Stimulated activated CD4-positive, alpha-beta T cell treated with anti-CD3 and anti-CD28 coated beads, Interleukin-4, amount 100 ng/mL, for 24 hours (primary cell): Measurements from ENCODE around the gene TCF4.

ENCODE experiments used
- DNase-seq: peaks from one replicate; pipeline ENCODE4 v3.0.0-alpha.2; 2020

Gene TCF4

GRCh38 chr18:55310863-55311262 lies 277.1 kb downstream of the TCF4 start:
- no peak for DNase-seq

- no peak for DNase-seq
Measured at GRCh38 chr18:55310044-55310676, 277.8 kb downstream of the TCF4 start.

- no peak for DNase-seq
Measured at GRCh38 chr18:55309249-55309648, 278.7 kb downstream of the TCF4 start.

GRCh38 chr18:55307505-55307904 lies 280.5 kb downstream of the TCF4 start:
- no peak for DNase-seq

GRCh38 chr18:55306359-55307024 lies 281.5 kb downstream of the TCF4 start:
- no peak for DNase-seq

GRCh38 chr18:55302167-55302833 lies 285.7 kb downstream of the TCF4 start:
- DNase-seq, result no peak

GRCh38 chr18:55301824-55302166 lies 286.2 kb downstream of the TCF4 start:
- no peak for DNase-seq

- DNase-seq, result no peak
Measured at GRCh38 chr18:55300936-55301531, 287.0 kb downstream of the TCF4 start.

- DNase-seq, result no peak
Measured at GRCh38 chr18:55300421-55300935, 287.5 kb downstream of the TCF4 start.

- DNase-seq, result no peak
Measured at GRCh38 chr18:55296778-55297177, 291.2 kb downstream of the TCF4 start.

- no peak for DNase-seq
Measured at GRCh38 chr18:55296115-55296514, 291.9 kb downstream of the TCF4 start.

GRCh38 chr18:55290898-55291297 lies 297.1 kb downstream of the TCF4 start:
- DNase-seq, result no peak

GRCh38 chr18:55289775-55290174 lies 298.2 kb downstream of the TCF4 start:
- DNase-seq, result no peak

- DNase-seq, result no peak
Measured at GRCh38 chr18:55289048-55289447, 298.9 kb downstream of the TCF4 start.

- DNase-seq, result no peak
Measured at GRCh38 chr18:55287935-55288868, 299.8 kb downstream of the TCF4 start.

GRCh38 chr18:55287149-55287806 lies 300.7 kb downstream of the TCF4 start:
- DNase-seq, result no peak

GRCh38 chr18:55286257-55286825 lies 301.7 kb downstream of the TCF4 start:
- DNase-seq, result no peak

GRCh38 chr18:55284614-55285013 lies 303.4 kb downstream of the TCF4 start:
- DNase-seq, result no peak

- DNase-seq, result no peak
Measured at GRCh38 chr18:55283309-55283708, 304.7 kb downstream of the TCF4 start.

- DNase-seq, result no peak
Measured at GRCh38 chr18:55280503-55280902, 307.5 kb downstream of the TCF4 start.

GRCh38 chr18:55275039-55275901 lies 312.7 kb downstream of the TCF4 start:
- no peak for DNase-seq
